ENCODE results near the gene LMAN2L. TPM values are rescaled to one million over a fixed set of nuclear protein-coding genes. Genes with fewer than 3 reads are reported as not detected.
A peak's percentile ranks its signal among the peaks of the same experiment; 100 is the strongest.

The LMAN2L gene
- total RNA-seq, 1 donor from 2014 or later, result 19.2 TPM

- no peak for DNase-seq (ENCODE audit: extremely low spot score, unreplicated experiment)
- H3K4me3 Mint-ChIP-seq (ENCODE audit: unreplicated experiment), result no peak overlapping the region
- H3K4me1 Mint-ChIP-seq (ENCODE audit: unreplicated experiment), result no peaks in the 10 kb centered on the region
- H3K27me3 Mint-ChIP-seq (ENCODE audit: unreplicated experiment), result peaks cover 2% of the 10 kb centered on the region
- no peaks in the 10 kb centered on the region for H3K9me3 Mint-ChIP-seq (ENCODE audit: unreplicated experiment)
- no peak for TF ChIP-seq CTCF (IDR thresholded peaks at IDR 0.05)
- no peaks in the 10 kb centered on the region for H3K36me3 Mint-ChIP-seq (ENCODE audit: unreplicated experiment)
- H3K27ac Mint-ChIP-seq (ENCODE audit: unreplicated experiment), result no peak overlapping the region
Observed at GRCh38 chr2:96753661-96754282, 13.9 kb upstream of the LMAN2L start.

GRCh38 chr2:96751800-96752199 is 11.9 kb upstream of the LMAN2L start:
- no peak overlapping the region for H3K4me3 Mint-ChIP-seq (ENCODE audit: unreplicated experiment)
- no peaks in the 10 kb centered on the region for H3K36me3 Mint-ChIP-seq (ENCODE audit: unreplicated experiment)
- peaks cover 2% of the 10 kb centered on the region for H3K27me3 Mint-ChIP-seq (ENCODE audit: unreplicated experiment)
- H3K4me1 Mint-ChIP-seq (ENCODE audit: unreplicated experiment), result peaks cover 14% of the 10 kb centered on the region
- TF ChIP-seq CTCF (IDR thresholded peaks at IDR 0.05), result no peak
- H3K9me3 Mint-ChIP-seq (ENCODE audit: unreplicated experiment), result no peaks in the 10 kb centered on the region
- H3K27ac Mint-ChIP-seq (ENCODE audit: unreplicated experiment), result no peak overlapping the region
- DNase-seq (ENCODE audit: extremely low spot score, unreplicated experiment), result no peak

- DNase-seq (ENCODE audit: extremely low spot score, unreplicated experiment), result no peak
- Mint-ChIP-seq H3K27ac (ENCODE audit: unreplicated experiment) (no peak overlapping the region), H3K36me3 (ENCODE audit: unreplicated experiment) (no peaks in the 10 kb centered on the region), H3K9me3 (ENCODE audit: unreplicated experiment) (no peaks in the 10 kb centered on the region), H3K4me3 (ENCODE audit: unreplicated experiment) (no peak overlapping the region), H3K27me3 (ENCODE audit: unreplicated experiment) (peaks cover 4% of the 10 kb centered on the region), H3K4me1 (ENCODE audit: unreplicated experiment) (peaks cover 16% of the 10 kb centered on the region)
- no peak for TF ChIP-seq CTCF (IDR thresholded peaks at IDR 0.05)
Observed at GRCh38 chr2:96747061-96747617, 7.3 kb upstream of the LMAN2L start.

- Mint-ChIP-seq H3K9me3 (ENCODE audit: unreplicated experiment) (no peaks in the 10 kb centered on the region), H3K4me3 (ENCODE audit: unreplicated experiment) (peak overlapping the region; percentile 98), H3K27me3 (ENCODE audit: unreplicated experiment) (peaks cover 2% of the 10 kb centered on the region), H3K4me1 (ENCODE audit: unreplicated experiment) (peaks cover 26% of the 10 kb centered on the region), H3K36me3 (ENCODE audit: unreplicated experiment) (peaks cover 8% of the 10 kb centered on the region), H3K27ac (ENCODE audit: unreplicated experiment) (peak overlapping the region; percentile 94)
- no peak for DNase-seq (ENCODE audit: extremely low spot score, unreplicated experiment)
- TF ChIP-seq CTCF (IDR thresholded peaks at IDR 0.05), result no peak
Observed at GRCh38 chr2:96739076-96739632, 710 bp downstream of the LMAN2L start.

- DNase-seq (ENCODE audit: extremely low spot score, unreplicated experiment), result no peak
- no peaks in the 10 kb centered on the region for H3K27me3 Mint-ChIP-seq (ENCODE audit: unreplicated experiment)
- TF ChIP-seq CTCF (IDR thresholded peaks at IDR 0.05), result no peak
- no peaks in the 10 kb centered on the region for H3K9me3 Mint-ChIP-seq (ENCODE audit: unreplicated experiment)
- peaks cover 19% of the 10 kb centered on the region for H3K36me3 Mint-ChIP-seq (ENCODE audit: unreplicated experiment)
- H3K4me3 Mint-ChIP-seq (ENCODE audit: unreplicated experiment), result no peak overlapping the region
- peaks cover 26% of the 10 kb centered on the region for H3K4me1 Mint-ChIP-seq (ENCODE audit: unreplicated experiment)
- H3K27ac Mint-ChIP-seq (ENCODE audit: unreplicated experiment), result no peak overlapping the region
Observed at GRCh38 chr2:96737831-96738230, 2.0 kb downstream of the LMAN2L start.

Measured in osteocyte (in vitro differentiated cells).